Peyer's patch (tissue), 4 donors: Measurements from ENCODE around the gene ACVR1. TPM values are rescaled to one million over a fixed set of nuclear protein-coding genes. Genes with fewer than 3 reads are reported as not detected.
"Not testable (repeated sequence)": the region's sequence is repeated elsewhere in the genome, so short reads cannot be mapped to it uniquely, and the experiment has no call there.

Experiments
- DNase-seq, 3 donors: peaks; one replicate each; pipeline ENCODE4 v3.0.0-alpha.2; 2017 to 2019
- H3K27ac ChIP-seq, 4 donors: fragments of 200-600 bp; sonication (generic); one replicate each; pipeline ENCODE4 v1.5.1; 2016 to 2019
- H3K27me3 ChIP-seq, 2 donors: fragments of 200-600 bp; sonication (generic); one replicate each; pipeline ENCODE4 v1.5.1; 2019
- H3K36me3 ChIP-seq, 3 donors: fragments of 200-600 bp; sonication (generic); one replicate each; pipeline ENCODE4 v1.5.1; 2016 to 2019
- H3K4me1 ChIP-seq, 4 donors: fragments of 200-600 bp; sonication (generic); one replicate each; pipeline ENCODE4 v1.5.1; 2016 to 2019
- H3K4me3 ChIP-seq, 4 donors: fragments of 200-600 bp; sonication (generic); 1 replicate in 3 of 4; 2 replicates in 1 of 4; pipeline ENCODE4 v1.5.1; 2016 to 2019; ENCODE audit warnings: mild to moderate bottlenecking in 1 of 4
- H3K9me3 ChIP-seq, 4 donors: fragments of 200-600 bp; sonication (generic); one replicate each; pipeline ENCODE4 v1.5.1; 2016 to 2019; ENCODE audit warnings: mild to moderate bottlenecking in 1 of 4
- POLR2A ChIP-seq, 2 donors: fragments of 450-650 bp; IDR thresholded peaks; one replicate each; pipeline ENCODE4 v1.5.1; 2017; ENCODE audit warnings: antibody characterized with exemption in 2 of 2, mild to moderate bottlenecking in 2 of 2, moderate library complexity in 2 of 2
- total RNA-seq, 4 donors: library from RNA; depleted of rRNA; stranded (reverse); fragments of >200 nt; gene quantifications; one replicate each; pipeline ENCODE4 v1.1.0, GENCODE V29; 2016
- TF ChIP-seq, protein P1 (sequence below), 6 experiments: fragments of 450-650 bp in 4 of 6; fragments of 200-600 bp in 2 of 6; sonication (generic) in 1 of 6; IDR thresholded peaks; one replicate each; pipeline ENCODE4 v1.5.1; 2017 to 2019; ENCODE audit warnings: antibody characterized with exemption in 6 of 6, mild to moderate bottlenecking in 3 of 6, moderate library complexity in 1 of 6

ACVR1 gene
- total RNA-seq, 4 donors from 2014 or later, result 11.8 to 16.5 (median 14.3) TPM

DNA sequence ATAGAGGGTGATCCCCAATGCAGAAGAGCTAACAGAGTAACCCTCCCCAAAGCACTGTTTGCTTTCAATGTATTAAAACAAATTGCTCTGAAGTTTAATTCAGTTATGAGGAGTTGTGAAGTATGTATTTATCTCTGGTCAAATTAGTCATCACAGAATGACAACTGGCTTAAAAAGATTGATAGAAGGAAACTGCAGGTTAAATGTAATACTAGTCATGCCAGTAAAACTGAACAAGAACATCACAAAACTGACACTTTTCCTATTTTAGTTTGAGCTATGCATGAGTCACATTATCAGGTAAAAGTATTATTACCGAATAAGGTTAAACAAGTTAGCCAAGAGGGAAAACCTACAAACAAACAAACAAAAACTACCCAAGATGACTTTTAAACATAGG, 148.4 kb downstream of the ACVR1 start:
- no peaks in the 10 kb centered on the region for H3K4me1 ChIP-seq
- no peaks in the 10 kb centered on the region for H3K27me3 ChIP-seq
- peaks cover 0 to 14% (median 0%) of the 10 kb centered on the region in 4 donors for H3K9me3 ChIP-seq
- no peak overlapping the region for H3K4me3 ChIP-seq
- TF ChIP-seq, protein P1, sequence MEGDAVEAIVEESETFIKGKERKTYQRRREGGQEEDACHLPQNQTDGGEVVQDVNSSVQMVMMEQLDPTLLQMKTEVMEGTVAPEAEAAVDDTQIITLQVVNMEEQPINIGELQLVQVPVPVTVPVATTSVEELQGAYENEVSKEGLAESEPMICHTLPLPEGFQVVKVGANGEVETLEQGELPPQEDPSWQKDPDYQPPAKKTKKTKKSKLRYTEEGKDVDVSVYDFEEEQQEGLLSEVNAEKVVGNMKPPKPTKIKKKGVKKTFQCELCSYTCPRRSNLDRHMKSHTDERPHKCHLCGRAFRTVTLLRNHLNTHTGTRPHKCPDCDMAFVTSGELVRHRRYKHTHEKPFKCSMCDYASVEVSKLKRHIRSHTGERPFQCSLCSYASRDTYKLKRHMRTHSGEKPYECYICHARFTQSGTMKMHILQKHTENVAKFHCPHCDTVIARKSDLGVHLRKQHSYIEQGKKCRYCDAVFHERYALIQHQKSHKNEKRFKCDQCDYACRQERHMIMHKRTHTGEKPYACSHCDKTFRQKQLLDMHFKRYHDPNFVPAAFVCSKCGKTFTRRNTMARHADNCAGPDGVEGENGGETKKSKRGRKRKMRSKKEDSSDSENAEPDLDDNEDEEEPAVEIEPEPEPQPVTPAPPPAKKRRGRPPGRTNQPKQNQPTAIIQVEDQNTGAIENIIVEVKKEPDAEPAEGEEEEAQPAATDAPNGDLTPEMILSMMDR (IDR thresholded peaks at IDR 0.05), result no peak
- TF ChIP-seq POLR2A (IDR thresholded peaks at IDR 0.05), result no peak
- no peak overlapping the region for H3K27ac ChIP-seq
- H3K36me3 ChIP-seq, result peaks cover 0 to 6% (median 0%) of the 10 kb centered on the region in 3 donors
- no peak for DNase-seq

DNA sequence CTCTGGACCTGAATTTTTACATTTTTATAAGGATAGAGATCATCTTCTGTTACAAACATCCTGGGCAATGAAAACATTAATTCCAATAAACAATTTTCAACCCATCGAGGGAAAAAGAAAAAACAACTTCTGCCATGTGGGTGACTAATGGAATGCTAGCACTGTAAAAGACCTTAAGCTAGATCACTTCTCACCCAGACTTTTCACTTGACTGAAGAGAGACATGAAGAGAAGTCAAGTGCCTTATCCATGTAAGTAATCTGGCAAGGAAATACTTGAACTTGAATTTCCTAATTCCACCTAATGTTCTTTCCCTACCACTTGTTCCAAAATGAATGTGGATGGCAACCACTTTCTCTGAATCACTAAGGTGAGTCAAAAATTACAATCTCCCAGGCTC, 149.2 kb downstream of the ACVR1 start:
- TF ChIP-seq, protein P1 (IDR thresholded peaks at IDR 0.05), result no peak
- no peak for TF ChIP-seq POLR2A (IDR thresholded peaks at IDR 0.05)
- no peak overlapping the region for H3K4me3 ChIP-seq
- H3K27ac ChIP-seq, result no peak overlapping the region
- peaks cover 0 to 21% (median 0%) of the 10 kb centered on the region in 4 donors for H3K9me3 ChIP-seq
- no peaks in the 10 kb centered on the region for H3K4me1 ChIP-seq
- H3K36me3 ChIP-seq, result peaks cover 0 to 4% (median 0%) of the 10 kb centered on the region in 3 donors
- H3K27me3 ChIP-seq, result no peaks in the 10 kb centered on the region
- no peak for DNase-seq

DNA sequence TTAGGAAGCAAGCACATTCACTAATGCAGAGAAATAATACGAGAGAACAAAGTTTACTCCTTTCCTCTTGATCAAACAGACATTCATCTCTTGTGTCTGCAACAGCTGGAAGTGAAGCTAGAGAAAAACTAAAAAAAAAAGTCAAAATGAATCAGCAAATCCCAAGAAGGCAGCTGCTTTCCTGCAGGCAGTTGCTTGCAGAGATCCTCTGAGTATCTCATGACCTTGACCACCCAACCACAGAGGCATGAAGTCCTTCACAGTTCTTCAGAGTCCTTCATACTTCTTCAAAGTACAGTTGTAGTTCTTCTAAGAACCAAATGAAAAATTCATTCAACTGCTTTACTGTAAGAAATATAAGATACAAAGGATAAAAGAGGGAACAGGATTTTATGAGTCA, 150.3 kb downstream of the ACVR1 start:
- DNase-seq, result no peak
- Histone ChIP-seq H3K4me1 (no peaks in the 10 kb centered on the region), H3K4me3 (no peak overlapping the region), H3K27ac (no peak overlapping the region), H3K36me3 (peaks cover 0 to 4% (median 0%) of the 10 kb centered on the region in 3 donors), H3K27me3 (no peaks in the 10 kb centered on the region), H3K9me3 (peaks cover 0 to 29% (median 0%) of the 10 kb centered on the region in 4 donors)
- TF ChIP-seq, protein P1 (IDR thresholded peaks at IDR 0.05), result no peak
- TF ChIP-seq POLR2A (IDR thresholded peaks at IDR 0.05), result no peak

DNA sequence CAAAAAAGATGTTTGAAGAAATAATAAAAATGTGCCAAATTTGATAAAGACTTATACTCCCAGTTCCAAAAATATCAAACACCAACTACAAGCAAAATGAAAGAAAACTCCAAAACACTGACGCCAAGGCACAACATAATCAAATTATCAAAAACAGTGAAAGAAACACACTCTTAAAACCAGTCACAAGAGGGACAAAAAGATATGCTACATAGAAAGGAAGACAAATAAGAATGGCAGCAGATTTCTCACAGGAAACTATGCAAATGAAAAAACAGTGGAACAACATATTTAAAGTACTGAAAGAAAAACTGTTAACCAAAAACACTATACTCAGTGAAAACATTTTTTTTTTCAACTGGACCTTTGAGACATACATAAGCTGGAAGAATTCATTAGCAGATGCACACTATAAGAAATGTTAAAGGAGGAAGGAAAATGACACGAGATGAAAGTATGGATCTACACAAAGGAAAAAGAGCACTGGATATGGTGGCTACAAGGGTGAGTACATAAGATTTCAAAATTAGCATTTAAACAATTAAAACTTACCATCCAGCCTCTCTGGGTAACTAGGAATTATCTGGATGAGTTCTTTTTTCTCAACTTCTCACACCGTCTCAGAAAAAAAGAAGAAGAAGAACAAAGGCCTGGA, 153.4 kb downstream of the ACVR1 start:
- no peaks in the 10 kb centered on the region for H3K4me1 ChIP-seq
- TF ChIP-seq, protein P1 (IDR thresholded peaks at IDR 0.05), result no peak
- no peak for TF ChIP-seq POLR2A (IDR thresholded peaks at IDR 0.05)
- H3K4me3 ChIP-seq, result no peak overlapping the region
- H3K27ac ChIP-seq, result no peak overlapping the region
- DNase-seq, result no peak
- peaks cover 0 to 29% (median 0%) of the 10 kb centered on the region in 4 donors for H3K9me3 ChIP-seq
- H3K36me3 ChIP-seq, result no peaks in the 10 kb centered on the region
- H3K27me3 ChIP-seq, result no peaks in the 10 kb centered on the region

DNA sequence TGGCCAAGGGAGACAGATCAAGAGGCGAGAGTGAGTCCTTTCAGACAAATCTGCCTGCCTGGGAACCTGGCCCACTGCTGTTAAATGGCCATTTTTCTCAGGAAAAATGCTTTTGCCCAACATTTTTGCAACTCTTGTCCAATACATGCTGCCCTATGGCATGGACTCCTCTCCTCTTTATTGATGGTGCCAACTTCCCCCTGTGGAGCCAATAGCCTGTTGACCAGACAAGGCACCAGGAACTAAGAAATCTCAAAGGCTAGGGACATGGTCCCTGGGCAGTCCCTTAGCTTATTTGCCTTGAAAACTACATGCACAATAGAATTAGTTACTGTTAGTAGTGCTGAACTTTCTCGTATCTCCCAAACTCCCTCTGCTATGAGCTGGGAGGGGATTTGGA, 155.6 kb downstream of the ACVR1 start:
- H3K27ac ChIP-seq, result no peak overlapping the region
- no peak for DNase-seq
- no peaks in the 10 kb centered on the region for H3K4me1 ChIP-seq
- no peak overlapping the region for H3K4me3 ChIP-seq
- H3K9me3 ChIP-seq, result peaks cover 0 to 29% (median 0%) of the 10 kb centered on the region in 4 donors
- H3K27me3 ChIP-seq, result no peaks in the 10 kb centered on the region
- TF ChIP-seq, protein P1 (IDR thresholded peaks at IDR 0.05), result no peak
- TF ChIP-seq POLR2A (IDR thresholded peaks at IDR 0.05), result no peak
- no peaks in the 10 kb centered on the region for H3K36me3 ChIP-seq

DNA sequence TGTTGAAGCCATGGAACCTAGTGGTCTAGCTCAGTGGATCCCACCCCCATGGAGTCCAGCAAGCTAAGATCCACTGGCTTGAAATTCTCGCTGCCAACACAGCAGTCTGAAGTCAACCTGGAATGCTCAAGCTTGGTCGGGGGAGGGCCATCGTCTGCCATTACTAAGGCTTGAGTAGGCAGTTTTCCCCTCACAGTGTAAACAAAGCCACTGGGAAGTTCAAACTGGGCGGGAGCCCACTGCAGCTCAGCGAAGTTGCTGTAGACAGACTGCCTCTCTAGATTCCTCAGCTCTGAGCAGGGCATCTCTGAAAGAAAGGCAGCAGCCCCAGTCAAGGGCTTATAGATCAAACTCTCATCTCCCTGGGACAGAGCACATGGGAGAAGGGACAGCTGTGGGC, 171.5 kb downstream of the ACVR1 start:
- not testable (repeated sequence) for H3K4me3 ChIP-seq, H3K27me3 ChIP-seq, DNase-seq, H3K9me3 ChIP-seq, H3K27ac ChIP-seq, H3K36me3 ChIP-seq, H3K4me1 ChIP-seq

DNA sequence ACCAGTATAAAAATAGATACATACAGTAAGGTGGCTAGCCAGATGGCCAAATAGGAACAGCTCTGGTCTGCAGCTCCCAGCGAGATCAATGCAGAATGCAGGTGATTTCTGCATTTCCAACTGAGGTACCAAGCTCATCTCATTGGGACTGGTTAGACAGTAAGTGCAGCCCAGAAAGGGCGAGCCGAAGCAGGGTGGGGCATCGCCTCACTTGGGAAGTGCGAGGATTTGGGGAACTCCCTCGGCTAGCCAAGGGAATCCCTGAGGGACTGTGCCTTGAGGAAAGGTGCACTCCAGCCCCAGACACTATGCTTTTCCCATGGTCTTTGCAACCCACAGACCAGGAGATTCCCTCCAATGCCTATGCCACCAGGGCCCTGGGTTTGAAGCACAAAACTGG, 172.0 kb downstream of the ACVR1 start:
- H3K4me3 ChIP-seq, H3K27ac ChIP-seq, H3K36me3 ChIP-seq, H3K27me3 ChIP-seq, H3K4me1 ChIP-seq, DNase-seq, H3K9me3 ChIP-seq: not testable (repeated sequence)
